Measurements from ENCODE around the gene ADARB1.

Gene ADARB1

GRCh38 chr21:45264146-45264911 is 189.9 kb downstream of the ADARB1 start:
- H2BK120ac ChIP-seq (ENCODE audit: low read depth, low read length), result no peak overlapping the region
- no peak overlapping the region for H2AK5ac ChIP-seq (ENCODE audit: low read length, severe bottlenecking)
- peaks cover 8% of the 10 kb centered on the region for H3K4me1 ChIP-seq (ENCODE audit: control insufficient read depth, insufficient read depth, low read depth, low read length)
- no peak overlapping the region for H4K91ac ChIP-seq (ENCODE audit: low read length)
- WGBS, result 99% methylated on average over 23 of the region's 23 CpGs
- no peak overlapping the region for H2AFZ ChIP-seq (ENCODE audit: low read depth, low read length)
- H3K27ac ChIP-seq (ENCODE audit: low read length, poor library complexity, severe bottlenecking), result no peak overlapping the region
- no peak overlapping the region for H3K14ac ChIP-seq (ENCODE audit: low read length in 2 of 2)
- no peak overlapping the region for H2BK15ac ChIP-seq (ENCODE audit: low read depth, poor library complexity, severe bottlenecking)
- H3K79me1 ChIP-seq (replicated peaks; ENCODE audit: low read length, poor library complexity, severe bottlenecking), result peaks cover 20% of the 10 kb centered on the region
- H3K36me3 ChIP-seq (ENCODE audit: control insufficient read depth in 1 of 2, insufficient read depth in 2 of 2, low read depth in 1 of 2, low read length in 2 of 2), result peaks cover 58 to 60% of the 10 kb centered on the region in 2 experiments
- no peak overlapping the region for H2BK12ac ChIP-seq (ENCODE audit: low read length in 2 of 2)
- no peak overlapping the region for H3K4ac ChIP-seq (ENCODE audit: low read depth in 1 of 2, low read length in 2 of 2)
- no peak overlapping the region for H3K18ac ChIP-seq (ENCODE audit: low read depth in 1 of 2, low read length in 2 of 2)
- no peak overlapping the region for H3K23ac ChIP-seq (ENCODE audit: low read length in 2 of 2)
- no peak overlapping the region for H3K4me2 ChIP-seq (ENCODE audit: low read length, poor library complexity, severe bottlenecking)
- no peak overlapping the region for H3K9ac ChIP-seq (ENCODE audit: low read length)
- DNase-seq, result no peak
- H3K4me3 ChIP-seq (ENCODE audit: insufficient read depth in 1 of 2, low read depth in 1 of 2, low read length in 2 of 2), result no peak overlapping the region
- no peak overlapping the region for H4K8ac ChIP-seq (ENCODE audit: low read length)
- no peak overlapping the region for H2BK5ac ChIP-seq (ENCODE audit: low read depth, low read length, poor library complexity, severe bottlenecking)
- no peaks in the 10 kb centered on the region for H3K9me3 ChIP-seq (ENCODE audit: control insufficient read depth, low read length)
- peaks cover 0 to 9% of the 10 kb centered on the region in 2 experiments for H3K27me3 ChIP-seq (ENCODE audit: control insufficient read depth in 1 of 2, insufficient read depth in 1 of 2, low read length in 2 of 2)

- Histone ChIP-seq H3K14ac (ENCODE audit: low read length in 2 of 2) (no peak overlapping the region), H3K23ac (ENCODE audit: low read length in 2 of 2) (no peak overlapping the region), H3K27ac (ENCODE audit: low read length, poor library complexity, severe bottlenecking) (no peak overlapping the region), H2BK5ac (ENCODE audit: low read depth, low read length, poor library complexity, severe bottlenecking) (no peak overlapping the region), H2BK120ac (ENCODE audit: low read depth, low read length) (no peak overlapping the region), H3K4me1 (ENCODE audit: control insufficient read depth, insufficient read depth, low read depth, low read length) (peaks cover 8% of the 10 kb centered on the region), H3K9ac (ENCODE audit: low read length) (no peak overlapping the region), H2BK12ac (ENCODE audit: low read length in 2 of 2) (no peak overlapping the region), H2BK15ac (ENCODE audit: low read depth, poor library complexity, severe bottlenecking) (no peak overlapping the region), H2AK5ac (ENCODE audit: low read length, severe bottlenecking) (no peak overlapping the region), H3K27me3 (ENCODE audit: control insufficient read depth in 1 of 2, insufficient read depth in 1 of 2, low read length in 2 of 2) (peaks cover 0 to 2% of the 10 kb centered on the region in 2 experiments), H3K18ac (ENCODE audit: low read depth in 1 of 2, low read length in 2 of 2) (no peak overlapping the region), H3K4me2 (ENCODE audit: low read length, poor library complexity, severe bottlenecking) (no peak overlapping the region), H4K91ac (ENCODE audit: low read length) (no peak overlapping the region), H3K9me3 (ENCODE audit: control insufficient read depth, low read length) (no peaks in the 10 kb centered on the region), H4K8ac (ENCODE audit: low read length) (no peak overlapping the region), H3K79me1 (replicated peaks; ENCODE audit: low read length, poor library complexity, severe bottlenecking) (peaks cover 24% of the 10 kb centered on the region), H2AFZ (ENCODE audit: low read depth, low read length) (no peak overlapping the region), H3K36me3 (ENCODE audit: control insufficient read depth in 1 of 2, insufficient read depth in 2 of 2, low read depth in 1 of 2, low read length in 2 of 2) (peaks cover 64 to 65% of the 10 kb centered on the region in 2 experiments), H3K4me3 (ENCODE audit: insufficient read depth in 1 of 2, low read depth in 1 of 2, low read length in 2 of 2) (no peak overlapping the region), H3K4ac (ENCODE audit: low read depth in 1 of 2, low read length in 2 of 2) (no peak overlapping the region)
- DNase-seq, result no peak
- 98% methylated on average over 34 of the region's 34 CpGs for WGBS
Measured at GRCh38 chr21:45264912-45265515, 190.6 kb downstream of the ADARB1 start.

- Histone ChIP-seq H3K9me3 (ENCODE audit: control insufficient read depth, low read length) (no peaks in the 10 kb centered on the region), H3K27me3 (ENCODE audit: control insufficient read depth in 1 of 2, insufficient read depth in 1 of 2, low read length in 2 of 2) (no peaks in the 10 kb centered on the region), H2BK15ac (ENCODE audit: low read depth, poor library complexity, severe bottlenecking) (no peak overlapping the region), H3K23ac (ENCODE audit: low read length in 2 of 2) (no peak overlapping the region), H3K18ac (ENCODE audit: low read depth in 1 of 2, low read length in 2 of 2) (no peak overlapping the region), H3K36me3 (ENCODE audit: control insufficient read depth in 1 of 2, insufficient read depth in 2 of 2, low read depth in 1 of 2, low read length in 2 of 2) (peaks cover 73% of the 10 kb centered on the region in 2 experiments), H4K8ac (ENCODE audit: low read length) (no peak overlapping the region), H3K4ac (ENCODE audit: low read depth in 1 of 2, low read length in 2 of 2) (no peak overlapping the region), H3K9ac (ENCODE audit: low read length) (no peak overlapping the region), H3K14ac (ENCODE audit: low read length in 2 of 2) (no peak overlapping the region), H2AFZ (ENCODE audit: low read depth, low read length) (no peak overlapping the region), H4K91ac (ENCODE audit: low read length) (no peak overlapping the region), H3K27ac (ENCODE audit: low read length, poor library complexity, severe bottlenecking) (no peak overlapping the region), H2AK5ac (ENCODE audit: low read length, severe bottlenecking) (no peak overlapping the region), H3K79me1 (replicated peaks; ENCODE audit: low read length, poor library complexity, severe bottlenecking) (peaks cover 30% of the 10 kb centered on the region), H3K4me3 (ENCODE audit: insufficient read depth in 1 of 2, low read depth in 1 of 2, low read length in 2 of 2) (no peak overlapping the region), H2BK12ac (ENCODE audit: low read length in 2 of 2) (no peak overlapping the region), H2BK5ac (ENCODE audit: low read depth, low read length, poor library complexity, severe bottlenecking) (no peak overlapping the region), H3K4me2 (ENCODE audit: low read length, poor library complexity, severe bottlenecking) (no peak overlapping the region), H2BK120ac (ENCODE audit: low read depth, low read length) (no peak overlapping the region), H3K4me1 (ENCODE audit: control insufficient read depth, insufficient read depth, low read depth, low read length) (peaks cover 8% of the 10 kb centered on the region)
- no peak for DNase-seq
- whole genome bisulfite sequencing, result 98% methylated on average over 36 of the region's 36 CpGs
Measured at GRCh38 chr21:45265721-45266517, 191.5 kb downstream of the ADARB1 start.
